HG02571 (cell line): Measurements from ENCODE around the gene ARID1A.
"Not testable (repeated sequence)": the region's sequence is repeated elsewhere in the genome, so short reads cannot be mapped to it uniquely, and the experiment has no call there.

Source experiments
- ATAC-seq: cut with Tn5 transposase; IDR thresholded peaks from one replicate; pipeline ENCODE4 v1.9.1; 2021; ENCODE audit warnings: mild to moderate bottlenecking, moderate library complexity; ENCODE audit not compliant: unreplicated experiment

ARID1A gene

DNA sequence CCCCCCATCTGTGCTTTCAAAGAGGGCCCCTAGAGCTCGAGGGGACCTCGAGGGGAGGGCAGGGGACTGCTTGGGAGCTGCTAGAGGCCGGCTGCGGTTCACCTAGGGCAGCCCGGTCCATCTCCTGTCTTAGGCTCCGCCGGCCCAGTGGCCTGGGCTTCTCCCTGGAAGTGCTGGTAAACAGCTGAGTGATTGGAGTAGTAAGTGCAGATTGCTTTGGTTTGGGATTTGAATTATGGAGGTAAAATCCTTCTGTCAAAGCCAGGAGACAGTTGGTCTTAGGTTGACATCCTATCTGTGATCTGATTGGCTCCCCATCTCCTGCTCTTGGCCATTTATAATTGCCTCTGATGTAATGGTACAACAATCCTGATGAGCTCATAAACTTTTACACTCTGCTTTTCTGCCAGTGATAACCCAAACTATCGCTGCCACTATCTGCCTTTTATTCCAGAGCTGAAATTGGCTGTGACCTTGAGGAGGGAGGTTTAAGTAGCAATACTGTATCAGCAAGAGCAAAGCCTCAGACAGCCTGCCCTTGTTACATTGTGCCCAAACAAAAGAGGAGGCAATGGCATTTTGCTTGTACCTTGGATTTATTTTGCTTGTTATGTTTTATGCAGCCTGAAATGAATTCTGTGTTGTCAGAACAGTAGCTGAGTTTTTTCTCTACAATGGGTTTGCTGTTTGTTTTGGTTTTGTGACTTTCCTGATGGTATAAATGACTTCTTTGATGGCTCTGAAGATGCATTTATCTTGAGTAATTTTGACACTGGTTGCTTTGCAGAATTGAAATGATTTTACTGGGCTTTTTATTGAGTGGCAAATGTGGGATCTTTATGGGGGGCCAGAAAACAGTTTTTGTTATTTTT lies 2.4 kb downstream of the ARID1A start:
- ATAC-seq, result no peak

DNA sequence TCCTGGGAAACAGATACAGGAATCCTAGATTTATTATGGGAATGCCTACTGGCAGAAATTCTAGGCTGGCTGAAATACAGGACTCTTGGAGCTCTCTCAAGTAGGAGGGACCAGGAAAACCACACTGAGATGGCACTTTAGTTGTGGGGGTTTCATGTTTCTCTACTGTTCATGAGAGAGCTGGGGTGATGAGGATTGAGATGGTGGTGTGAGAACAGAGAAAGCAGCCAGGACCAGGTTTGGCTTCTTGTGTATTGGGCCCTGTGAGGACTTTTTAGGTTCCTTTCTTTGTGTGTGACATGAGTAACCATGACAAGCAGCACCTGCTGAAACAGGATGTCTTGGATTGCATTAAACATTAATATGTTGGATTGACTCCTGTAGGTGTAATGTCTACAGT lies 4.9 kb downstream of the ARID1A start:
- no peak for ATAC-seq

DNA sequence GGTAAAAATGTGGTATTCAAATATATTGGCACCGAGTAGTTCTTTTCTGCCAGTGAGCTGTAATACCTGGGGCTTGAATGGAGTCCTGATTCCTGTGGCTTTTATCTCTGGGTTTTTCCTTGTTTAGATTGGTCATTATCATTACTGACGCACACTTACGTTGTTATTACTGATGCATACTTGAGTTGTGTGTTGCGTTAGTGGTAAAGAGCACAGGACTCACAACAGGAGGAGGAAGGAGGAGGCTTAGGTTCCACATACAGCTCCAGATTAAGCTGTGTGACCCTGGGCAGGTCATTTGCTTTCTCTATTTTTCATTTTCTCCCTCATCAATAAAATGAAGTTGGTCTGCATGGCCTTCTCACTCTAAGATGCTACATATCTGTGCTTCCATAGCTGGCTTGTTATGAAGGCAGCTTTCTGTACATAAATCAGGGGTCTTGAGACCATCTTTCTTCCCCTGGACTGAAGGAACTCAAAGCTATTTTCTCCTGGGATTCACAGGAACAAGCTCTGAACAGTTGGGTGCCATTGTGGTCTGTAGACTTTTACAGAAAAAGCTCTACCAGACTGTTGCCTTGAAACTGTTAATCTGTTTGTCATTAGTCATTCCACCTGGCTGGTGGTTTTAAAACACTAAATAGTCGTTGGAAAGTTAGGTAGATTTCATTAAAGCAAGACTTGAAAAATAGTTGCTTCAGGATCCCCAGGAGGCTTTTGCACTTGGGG lies 5.6 kb downstream of the ARID1A start:
- ATAC-seq, result no peak

DNA sequence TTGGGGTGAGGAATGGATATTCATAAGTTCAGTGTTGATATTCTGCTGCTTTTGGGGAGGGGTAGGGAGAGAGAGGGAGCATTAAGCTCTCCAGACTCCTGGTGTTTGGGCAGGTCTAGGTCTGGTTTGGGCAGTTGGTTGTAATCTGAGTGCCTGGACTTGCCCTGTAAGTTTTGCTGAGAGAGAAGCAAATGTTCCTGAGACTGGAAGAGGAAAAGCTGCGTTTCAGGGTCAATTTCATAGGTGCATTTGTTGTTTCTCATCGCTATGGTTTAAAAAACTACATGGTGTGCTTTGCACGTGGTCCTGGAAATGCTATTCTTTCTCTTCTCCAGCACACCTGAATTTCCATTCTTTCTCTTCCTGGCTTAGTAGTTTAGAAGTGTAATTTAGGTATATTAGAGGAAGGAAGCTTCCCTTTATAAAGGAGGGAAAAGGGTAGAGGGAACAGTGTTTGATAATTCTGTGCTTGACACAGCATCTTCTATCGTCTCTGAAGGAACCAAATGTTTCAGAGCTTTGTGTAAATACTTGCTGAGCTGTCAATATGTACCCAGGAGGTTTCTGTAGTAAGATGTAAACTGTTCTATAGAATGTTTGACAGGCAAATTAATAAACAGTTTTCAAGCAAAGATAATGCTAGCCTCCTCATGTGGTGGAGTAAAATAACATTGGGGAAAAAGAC lies 6.3 kb downstream of the ARID1A start:
- ATAC-seq, result no peak

DNA sequence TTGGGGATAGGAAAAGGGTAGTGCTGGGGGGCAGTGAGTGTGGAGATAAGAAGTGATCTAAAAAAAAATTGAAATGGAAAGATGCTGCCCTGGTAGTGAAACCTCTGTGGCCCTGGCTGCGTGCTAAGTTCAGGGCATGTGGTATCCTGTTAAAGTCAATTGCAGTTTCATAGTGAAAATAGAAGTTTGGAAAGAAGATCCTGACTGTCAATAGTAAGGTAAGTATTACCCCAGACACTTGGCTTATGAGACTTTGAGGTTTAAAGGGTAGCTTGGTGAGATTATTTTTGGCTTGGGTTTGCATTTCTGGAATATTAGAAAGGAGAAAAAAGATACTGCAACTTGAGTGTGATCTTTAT lies 6.8 kb downstream of the ARID1A start:
- no peak for ATAC-seq

DNA sequence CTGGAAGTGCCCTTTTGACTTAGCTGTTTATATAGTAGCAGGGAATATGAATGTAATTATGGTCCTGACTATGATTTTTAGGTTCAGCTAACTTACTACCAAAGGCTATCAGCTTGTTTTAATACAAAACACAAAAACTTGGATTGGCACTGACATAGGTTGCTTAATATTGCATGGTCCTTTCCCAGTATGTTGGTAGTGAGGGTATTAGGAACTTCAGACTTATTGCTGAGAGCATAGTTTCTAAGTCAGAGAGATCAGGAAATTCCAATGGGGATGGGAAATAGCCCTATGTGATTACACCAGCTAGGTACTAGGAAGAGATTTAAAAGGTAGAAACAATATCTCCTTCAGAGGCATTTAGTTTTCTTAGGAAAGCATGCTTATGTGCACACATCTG lies 7.7 kb downstream of the ARID1A start:
- ATAC-seq, result no peak

DNA sequence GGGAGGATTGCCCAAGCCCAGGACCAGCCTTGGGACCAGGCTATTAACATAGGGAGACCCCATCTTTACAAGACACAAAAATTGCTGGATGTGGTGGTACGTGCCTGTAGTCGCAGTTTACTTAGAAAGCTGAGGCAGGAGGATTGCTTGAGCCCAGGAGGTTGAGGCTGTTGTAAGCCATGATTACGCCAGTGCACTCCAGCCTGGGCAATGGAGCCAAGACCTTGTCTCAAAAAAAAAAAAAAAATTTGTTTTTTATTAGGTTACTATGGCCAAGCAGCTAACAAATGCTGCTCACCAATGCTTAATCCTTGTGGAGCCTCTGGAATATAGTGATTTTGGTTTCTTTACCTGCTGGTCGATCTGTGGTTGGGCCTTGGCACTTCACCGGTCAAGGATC lies 8.8 kb downstream of the ARID1A start:
- no peak for ATAC-seq

DNA sequence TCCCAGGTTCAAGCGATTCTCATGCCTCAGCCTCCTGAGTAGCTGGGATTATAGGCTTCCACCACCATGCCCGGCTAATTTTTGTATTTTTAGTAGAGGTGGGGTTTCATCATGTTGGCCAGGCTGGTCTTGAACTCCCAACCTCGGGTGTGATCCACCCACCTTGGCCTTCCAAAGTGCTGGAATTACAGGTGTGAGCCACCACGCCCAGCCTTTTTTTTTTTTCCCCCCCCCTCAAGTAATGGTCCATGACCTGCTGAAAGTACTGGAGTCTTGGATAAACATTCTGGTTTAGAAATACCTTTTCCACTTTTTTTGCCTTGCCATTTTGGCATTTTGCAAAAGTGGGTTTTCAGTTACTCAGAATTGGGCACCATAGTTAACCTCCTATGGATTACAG lies 9.4 kb downstream of the ARID1A start:
- ATAC-seq, result not testable (repeated sequence)

DNA sequence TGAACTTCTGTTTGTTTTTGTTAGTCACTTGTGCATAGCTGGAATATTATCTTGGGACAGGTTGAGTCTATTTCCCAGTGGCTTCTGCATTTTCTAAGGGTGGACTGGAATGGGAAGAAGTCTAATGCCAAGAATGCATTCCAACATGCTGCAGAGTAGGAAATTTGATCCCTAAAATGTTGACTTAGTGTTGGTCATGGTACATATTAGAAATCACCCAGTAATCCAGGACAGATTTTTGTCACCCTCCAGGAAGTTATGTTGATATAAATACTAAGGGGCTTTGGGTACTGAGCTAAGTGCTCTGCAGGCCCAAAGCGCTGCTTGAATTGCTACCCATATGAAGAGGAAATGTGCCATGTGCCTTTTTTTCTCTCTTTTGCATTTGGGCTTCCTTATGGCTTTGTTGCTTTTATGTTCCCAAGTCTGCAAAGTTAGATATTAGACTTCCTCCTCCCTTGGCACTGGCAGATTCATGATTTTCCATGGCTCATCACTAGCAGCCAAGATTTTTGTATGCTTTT lies 10.0 kb downstream of the ARID1A start:
- no peak for ATAC-seq

DNA sequence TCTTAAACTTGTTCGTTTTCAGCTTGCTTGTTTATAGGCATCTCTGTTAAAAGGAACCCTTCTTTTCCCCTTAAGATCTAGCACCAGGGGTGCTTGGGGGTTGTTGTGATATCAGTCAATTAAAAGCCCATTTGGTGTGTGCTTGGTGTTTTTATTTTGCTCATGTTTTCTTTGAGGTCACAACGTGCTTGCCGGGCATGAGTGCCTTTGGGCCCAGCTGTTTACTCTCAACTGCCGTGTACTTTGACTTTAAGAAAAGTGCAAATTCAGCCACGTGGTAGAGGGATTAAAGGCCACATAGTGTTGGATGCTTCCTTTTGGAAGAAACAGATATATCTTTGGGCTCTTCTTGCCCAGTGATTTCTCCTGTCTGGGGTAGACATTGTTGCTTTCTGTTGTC lies 10.5 kb downstream of the ARID1A start:
- ATAC-seq, result no peak

DNA sequence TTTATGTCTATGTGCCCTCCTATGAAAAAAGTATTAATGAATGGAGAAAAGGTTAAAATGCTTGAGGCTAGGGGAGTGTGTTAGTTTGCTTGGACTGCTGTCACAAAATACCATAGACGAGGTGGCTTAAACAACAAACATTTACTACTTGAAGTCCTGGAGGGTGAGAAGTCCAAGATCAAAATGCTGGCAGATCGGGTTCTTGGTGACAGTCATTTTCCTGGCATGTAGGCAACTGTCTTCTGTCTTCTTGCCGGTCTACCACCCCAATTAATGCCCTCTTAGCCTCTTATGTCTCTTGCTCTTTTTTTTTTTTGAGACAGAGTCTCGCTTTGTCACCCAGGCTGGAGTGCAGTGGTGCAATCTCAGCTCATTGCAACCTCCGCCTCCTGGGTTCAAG lies 15.0 kb downstream of the ARID1A start:
- ATAC-seq, result no peak

DNA sequence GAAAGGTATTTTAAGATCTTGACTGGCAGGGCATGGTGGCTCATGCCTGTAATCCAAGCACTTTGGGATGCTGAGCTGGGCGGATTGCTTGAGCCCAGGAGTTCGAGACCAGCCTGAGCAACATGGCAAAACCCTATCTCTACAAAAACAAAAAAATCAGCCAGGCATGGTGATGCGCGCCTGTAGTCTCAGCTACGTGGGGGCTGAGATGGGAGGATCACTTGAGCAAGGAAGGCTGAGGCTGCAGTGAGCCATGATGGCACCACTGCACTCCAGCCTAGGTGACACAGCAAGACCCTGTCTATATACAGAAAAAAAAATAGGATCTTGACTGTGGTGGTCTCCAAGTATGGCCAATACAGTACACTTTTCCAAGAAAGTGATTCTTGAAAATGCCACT lies 16.0 kb downstream of the ARID1A start:
- no peak for ATAC-seq

DNA sequence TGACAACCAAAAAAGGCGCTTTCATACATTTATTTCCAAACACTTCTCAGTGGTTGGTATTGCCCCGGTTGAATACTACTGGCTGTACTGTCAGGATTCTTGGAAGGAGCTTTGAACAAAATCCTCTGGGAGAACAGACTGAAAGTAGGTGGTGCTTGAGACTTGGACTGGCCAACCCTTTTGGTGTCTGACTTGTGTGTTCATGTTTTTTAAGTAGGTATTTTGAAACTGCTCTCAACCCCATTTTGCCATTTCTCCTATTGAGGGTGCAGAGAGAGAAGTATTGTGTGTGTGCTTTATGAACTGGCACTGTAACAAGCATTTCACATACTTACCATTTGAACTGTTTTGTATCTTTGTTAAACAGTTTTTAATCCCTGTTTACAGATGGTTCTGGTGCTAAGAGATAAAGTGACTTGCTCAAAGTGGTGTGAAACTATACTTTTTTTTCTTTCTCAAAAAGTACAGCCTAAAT lies 21.2 kb downstream of the ARID1A start:
- ATAC-seq, result no peak

DNA sequence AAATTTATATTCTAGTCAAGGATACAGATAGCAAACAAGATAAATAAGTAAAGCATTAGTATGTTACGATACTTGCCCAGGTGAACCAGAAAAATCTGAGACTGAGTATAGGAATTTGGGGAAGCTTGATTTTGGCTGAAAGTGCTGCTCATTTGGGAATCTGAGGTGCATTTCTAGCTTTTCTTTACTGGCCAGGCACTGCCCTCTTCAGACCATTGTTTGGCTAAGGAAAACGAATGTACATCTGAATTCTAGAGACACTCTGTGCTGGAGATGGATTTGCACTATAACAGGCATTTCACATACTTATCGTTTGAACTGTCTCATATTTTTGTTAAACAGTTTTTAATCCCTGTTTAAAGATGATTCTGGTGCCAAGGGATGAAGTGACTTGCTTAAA lies 23.4 kb downstream of the ARID1A start:
- ATAC-seq, result no peak

DNA sequence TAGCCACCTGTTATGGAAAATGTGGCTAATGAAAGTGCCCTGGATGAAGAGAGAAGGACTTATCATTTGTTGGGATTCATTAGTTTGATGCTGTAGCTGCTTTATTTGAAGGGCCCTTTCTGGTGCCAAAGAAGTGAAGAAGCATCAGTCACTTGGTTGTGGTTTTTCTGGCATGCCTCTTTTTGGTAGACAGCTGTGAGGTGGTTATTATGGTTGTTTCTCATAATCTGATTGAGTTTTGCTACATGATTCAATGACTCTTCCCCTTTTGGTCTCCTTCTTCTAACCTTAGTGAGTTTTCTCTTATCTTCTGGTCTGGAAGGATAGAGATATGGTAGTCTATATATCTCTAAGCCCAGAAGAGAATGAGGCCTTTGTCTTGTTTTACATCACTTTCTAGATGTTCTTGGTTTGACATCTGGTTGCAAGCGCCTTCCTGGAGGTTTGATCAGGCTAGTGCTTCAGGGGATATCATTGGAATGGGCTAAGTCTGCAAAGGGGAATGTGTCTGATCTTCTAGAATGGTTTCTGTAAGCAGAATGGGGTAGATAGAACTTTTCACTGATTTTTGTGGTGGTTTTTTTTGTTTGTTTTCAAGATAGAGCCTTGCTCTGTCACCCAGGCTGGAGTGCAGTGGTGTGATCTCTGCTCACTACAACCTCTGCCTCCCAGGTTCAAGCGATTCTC lies 26.0 kb downstream of the ARID1A start:
- no peak for ATAC-seq

DNA sequence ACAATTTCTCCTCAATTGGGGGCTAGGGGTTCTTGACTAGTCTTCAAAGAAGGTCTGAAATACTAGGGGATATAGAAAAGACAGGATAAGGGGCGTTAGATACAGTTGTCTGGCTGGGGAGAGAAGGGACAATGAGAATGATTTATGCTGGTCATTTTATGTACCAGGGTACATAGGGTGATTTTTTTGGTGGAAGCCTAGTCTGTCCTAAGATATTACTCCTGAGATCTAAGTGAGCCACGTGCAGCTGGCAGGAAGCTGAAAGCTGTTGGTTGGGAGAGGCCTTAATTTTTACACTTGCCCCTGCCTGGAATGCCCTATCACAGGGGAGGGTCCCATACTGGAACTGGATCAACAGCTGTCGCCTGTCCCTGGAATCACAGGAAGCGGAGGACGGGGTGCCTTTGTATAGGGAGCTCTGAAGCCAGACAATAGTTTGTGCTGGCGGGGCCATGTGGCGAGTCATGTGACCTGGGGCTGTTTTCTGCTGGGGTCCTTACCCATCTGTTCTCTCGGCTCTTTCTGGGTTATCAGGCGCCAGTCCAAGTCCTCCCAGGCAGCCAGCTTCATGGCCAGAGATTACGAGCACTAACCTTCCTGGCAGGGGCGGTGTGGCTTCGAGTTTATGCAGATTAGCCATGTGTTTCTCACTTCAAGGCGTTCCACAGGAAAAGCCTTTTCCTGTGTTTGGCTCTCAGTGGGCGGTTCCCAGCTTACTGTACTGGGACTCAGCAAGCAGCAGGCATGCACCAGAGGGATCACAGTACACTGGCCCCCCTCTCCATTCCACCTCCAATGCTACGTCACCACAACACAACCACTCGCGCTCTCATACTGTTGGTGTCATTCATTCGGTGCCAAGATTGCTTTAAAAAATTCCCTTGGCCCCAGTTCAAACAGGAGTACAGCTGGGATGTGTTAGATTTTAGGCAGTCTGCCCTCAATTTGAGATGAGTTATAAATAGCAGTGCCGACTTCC lies 27.5 kb downstream of the ARID1A start:
- no peak for ATAC-seq

DNA sequence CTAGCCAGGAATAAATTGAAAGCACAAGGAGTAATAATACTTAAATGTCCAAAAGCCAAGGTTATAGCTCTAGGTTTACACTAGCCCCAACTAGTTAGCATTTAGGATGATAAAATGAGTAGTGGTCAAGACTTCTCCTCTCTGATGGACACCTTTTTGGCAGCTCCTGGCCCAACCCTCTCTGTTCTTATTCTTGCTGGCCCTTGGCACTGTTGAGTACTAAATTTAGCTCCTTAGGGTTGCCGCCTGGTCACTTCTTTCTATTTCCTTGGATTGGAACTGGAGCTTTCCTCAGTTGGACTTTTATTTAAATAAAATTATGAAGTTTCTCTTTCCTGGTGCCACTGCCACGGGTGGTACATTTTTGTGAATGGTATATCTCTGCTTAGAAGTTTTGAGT lies 28.3 kb downstream of the ARID1A start:
- ATAC-seq, result no peak

DNA sequence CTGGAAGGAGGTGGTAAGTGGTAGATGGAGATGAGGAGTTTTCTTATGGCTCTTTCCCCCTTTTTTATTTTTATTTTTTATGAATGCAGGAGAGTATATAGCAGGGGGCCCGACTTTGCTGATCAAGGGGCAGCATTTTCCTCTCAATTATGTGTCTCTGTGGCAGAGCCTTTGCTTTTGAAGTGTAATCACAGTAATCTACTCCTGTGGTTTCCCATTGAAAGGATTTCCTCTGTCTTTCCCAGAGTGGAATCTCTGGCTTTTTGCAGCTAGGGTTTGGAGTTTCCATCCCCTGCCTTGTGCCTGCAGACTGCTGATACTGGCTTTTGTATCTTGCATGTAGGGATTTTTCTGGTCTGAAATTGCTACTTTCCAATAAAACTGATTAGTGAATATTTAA lies 29.1 kb downstream of the ARID1A start:
- ATAC-seq, result no peak

DNA sequence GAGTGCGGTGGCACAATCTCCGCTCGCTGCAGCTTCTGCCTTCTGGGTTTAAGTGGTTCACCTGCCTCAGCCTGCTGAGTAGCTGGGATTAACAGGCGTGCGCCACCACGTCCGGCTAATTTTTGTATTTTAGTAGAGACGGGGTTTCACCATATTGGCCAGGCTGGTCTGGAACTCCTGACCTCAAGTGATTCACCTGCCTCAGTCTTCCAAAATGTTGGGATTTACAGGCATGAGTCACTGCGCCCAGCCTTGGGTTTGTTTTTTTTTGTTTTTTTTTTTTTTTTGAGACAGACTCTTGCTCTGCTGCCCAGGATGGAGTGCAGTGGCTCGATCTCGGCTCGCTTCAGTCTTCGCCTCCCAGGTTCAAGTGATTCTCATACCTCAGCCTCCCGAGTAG lies 30.1 kb downstream of the ARID1A start:
- not testable (repeated sequence) for ATAC-seq

DNA sequence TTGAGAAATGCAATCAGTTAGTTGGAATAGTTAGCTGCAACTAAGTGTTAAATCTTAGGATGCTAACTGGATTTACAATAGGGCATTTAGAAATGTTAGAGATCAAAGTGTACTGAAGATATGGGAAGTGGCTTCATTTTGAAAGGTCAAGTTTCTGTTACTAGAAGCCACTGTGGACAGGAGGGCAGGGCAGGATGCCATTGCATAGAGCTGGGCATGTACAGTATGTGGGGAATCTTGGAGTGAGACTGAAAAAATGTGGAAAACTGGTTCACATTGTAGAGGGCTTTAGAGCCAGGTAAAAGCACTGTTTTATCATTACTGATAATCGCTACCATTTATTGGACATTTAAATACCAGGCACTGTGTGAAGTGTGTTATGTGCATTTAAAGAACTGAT lies 31.0 kb downstream of the ARID1A start:
- ATAC-seq, result no peak
